DMS153 treated with DMSO at 0.1 percent for 48 hours (cell line): ENCODE results near the gene FAM8A1.
"Not testable (repeated sequence)": the region's sequence is repeated elsewhere in the genome, so short reads cannot be mapped to it uniquely, and the experiment has no call there.

Source experiments
- DNase-seq: peaks from one replicate; lab custom pipeline; 2025; ENCODE audit not compliant: unreplicated experiment; lab: John Stamatoyannopoulos, UW

Gene FAM8A1, protein sequence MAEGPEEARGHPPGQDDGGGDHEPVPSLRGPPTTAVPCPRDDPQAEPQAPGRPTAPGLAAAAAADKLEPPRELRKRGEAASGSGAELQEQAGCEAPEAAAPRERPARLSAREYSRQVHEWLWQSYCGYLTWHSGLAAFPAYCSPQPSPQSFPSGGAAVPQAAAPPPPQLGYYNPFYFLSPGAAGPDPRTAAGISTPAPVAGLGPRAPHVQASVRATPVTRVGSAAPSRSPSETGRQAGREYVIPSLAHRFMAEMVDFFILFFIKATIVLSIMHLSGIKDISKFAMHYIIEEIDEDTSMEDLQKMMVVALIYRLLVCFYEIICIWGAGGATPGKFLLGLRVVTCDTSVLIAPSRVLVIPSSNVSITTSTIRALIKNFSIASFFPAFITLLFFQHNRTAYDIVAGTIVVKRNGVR

DNA sequence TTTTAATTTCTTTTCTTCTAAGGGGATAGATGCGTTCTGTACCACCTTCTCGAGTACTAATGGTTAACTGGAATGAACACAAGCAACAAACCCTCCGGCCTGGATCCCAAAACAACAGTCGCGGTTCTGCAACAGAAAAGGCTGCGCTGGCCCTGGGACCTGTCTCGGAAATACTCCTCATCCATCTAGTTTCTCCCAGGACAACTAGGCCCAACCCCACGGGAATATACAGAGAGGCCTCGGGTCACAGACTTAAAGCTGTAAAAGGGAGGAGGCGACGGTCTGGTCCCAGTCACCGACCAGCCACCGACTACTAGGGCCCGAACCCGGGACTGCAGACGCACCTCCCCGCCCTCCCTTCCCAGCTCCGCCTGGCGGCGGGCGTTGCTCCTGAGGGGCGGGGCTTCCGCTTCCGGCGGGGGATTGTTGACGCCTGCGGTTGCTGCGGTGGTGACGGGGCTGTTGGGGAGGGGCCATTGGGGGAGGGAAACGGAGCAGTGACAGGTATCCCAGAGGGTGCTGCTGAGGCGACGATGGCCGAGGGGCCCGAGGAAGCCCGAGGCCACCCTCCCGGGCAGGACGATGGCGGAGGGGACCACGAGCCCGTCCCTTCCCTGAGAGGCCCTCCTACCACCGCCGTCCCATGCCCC, at the start of gene FAM8A1:
Gene FAM8A1, plus strand, starts transcription at position 426 of the 650 bp plus-strand sequence. Its CDS starts 108 bp downstream, at position 534.
- peak; percentile 69 for DNase-seq

DNA sequence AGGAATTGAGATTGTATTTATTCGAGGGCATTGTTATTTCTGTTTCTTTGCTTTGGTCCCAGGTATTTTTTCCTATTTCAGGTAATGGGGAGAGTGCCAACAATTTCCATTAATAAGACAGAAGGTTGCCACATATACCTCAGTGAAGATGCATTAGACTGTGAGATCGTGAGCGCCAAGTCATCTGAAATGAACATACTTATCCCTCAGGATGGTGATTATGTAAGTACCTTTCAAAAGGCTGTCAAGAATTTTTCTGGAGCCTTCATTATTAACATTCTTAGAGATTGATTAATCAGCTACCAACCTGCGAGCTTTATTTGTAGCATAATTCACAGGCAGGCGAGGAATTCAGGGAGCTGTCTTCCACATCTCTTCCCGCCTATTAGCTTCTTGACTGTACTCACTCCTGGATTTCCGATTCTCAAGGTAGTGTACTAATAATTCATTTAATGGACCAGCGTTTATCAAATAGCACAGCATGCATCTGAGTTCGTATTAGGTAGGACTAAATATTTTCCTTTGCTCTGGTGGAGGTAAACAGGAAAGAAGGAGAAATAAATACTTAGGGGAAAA, 48.6 kb upstream of the FAM8A1 start:
- no peak for DNase-seq

DNA sequence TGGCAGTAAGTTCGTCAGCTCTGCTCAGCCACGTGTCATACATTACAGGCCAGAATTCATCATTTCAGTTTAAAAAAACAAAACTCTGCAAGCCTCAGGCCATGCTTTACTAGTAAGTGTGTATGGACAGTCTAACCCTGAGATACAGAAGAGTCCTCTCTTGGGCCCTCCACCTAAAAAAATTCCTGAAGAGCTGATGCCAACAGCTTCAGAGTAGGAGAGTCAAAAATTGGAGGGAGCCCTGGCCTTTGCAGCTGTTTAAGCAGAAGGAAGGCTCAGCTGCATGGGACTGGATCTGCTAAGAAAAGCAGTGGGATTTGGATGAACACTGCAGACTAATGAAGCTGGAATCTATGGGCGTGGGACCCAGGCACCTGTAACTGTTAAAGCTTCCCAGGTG, 47.2 kb upstream of the FAM8A1 start:
- DNase-seq, result no peak

DNA sequence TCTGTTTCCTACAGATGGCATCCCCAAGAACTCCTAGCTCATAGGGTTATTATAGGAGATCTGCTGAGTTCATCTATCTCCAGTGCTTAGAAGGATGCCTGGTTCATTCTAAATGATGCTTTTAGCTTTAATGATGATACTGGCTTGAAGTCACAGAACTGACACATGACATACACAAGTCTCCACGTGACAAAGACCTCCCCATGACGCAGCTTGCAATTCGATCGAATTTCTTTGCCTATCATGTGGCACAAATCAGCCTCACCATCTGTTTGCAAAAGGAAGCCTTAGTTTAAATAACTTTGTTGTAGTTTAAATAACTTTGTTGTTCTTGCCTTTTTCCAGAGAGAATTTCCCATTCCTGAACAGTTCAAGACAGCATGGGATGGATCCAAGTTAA, 44.1 kb upstream of the FAM8A1 start:
- no peak for DNase-seq

DNA sequence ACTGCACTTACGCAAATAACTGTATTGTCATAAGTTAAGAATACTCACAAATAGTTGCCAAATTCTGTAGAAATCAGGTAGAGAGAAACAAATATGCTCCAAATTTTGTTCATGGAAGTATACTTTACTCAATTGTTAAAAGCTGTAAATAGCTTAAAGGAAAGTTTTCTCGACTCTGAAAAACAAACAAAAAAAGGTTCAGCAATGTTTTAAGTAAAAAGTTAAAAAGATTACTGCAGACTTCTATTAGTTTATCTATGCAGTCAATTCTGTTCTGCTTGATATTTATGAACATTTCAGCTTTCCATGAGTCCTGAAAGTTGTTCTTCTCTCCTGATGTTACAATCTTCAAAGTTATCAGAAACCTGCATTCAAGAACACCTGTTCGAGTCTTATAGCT, 37.5 kb upstream of the FAM8A1 start:
- no peak for DNase-seq

DNA sequence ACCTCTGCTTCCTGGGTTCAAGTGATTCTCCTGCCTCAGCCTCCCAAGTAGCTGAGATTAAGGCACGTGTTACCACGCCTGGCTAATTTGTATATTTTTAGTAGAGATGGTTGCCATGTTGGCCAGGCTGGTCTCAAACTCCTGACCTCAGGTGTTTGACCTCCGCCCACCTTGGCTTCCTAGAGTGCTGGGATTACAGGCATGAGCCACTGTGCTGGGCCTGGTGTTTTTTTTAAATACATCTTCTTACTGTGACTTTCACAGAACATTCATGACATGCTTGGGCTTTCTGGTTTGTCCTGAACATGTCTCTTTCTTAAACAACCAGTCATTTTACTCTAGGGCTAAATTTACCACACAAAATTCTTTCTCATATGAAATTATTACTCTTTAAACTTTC, 34.7 kb upstream of the FAM8A1 start:
- DNase-seq, result no peak

DNA sequence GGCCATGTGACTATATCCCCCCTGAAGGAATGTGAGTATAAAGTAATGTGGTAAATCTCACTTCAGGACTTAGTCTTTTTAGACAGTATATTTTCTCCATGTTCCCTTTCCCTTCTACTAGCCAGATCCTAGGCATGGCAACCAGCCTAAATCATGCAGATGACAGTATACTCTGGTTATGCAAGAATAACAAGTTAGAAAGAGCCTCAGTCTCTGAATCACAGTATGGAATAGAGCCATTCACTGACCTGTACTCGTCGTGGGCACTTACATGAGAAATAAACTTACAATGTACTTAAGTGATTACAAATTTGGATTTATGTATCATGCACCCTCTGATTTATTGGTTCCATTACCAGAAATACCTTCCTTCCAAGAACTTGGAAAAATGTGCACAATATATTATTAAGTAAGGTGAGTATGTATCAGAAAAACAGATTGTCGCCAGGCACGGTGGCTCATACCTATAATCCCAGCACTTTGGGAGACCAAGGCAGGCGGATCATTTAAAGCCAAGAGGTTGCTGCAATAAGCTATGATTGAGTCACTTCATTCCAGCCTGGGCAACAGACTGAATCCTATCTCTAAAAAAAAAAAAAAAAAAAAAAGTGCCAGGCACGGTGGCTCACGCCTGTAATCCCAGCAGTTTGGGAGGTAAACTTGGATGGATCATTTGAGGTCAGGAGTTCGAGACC, 25.1 kb upstream of the FAM8A1 start:
- DNase-seq, result no peak

DNA sequence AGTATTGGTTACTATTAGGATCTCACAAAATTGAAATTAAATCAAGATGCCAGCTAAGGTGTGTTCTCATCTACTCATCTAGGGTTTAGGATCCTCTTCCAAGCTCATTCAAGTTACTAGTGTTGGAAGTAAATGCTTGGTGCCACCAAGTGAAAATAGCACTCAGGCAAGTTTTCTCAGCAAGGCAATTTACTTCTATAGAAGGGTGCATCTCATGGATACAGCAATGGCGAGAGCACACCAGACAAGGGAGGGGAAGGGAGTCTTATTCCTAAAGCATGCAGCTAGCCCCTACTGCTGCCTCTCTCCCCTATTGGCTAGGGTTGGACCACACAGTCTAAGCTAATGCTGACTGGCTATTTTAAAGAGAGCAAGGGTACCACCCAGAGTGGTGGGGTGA, 23.0 kb upstream of the FAM8A1 start:
- no peak for DNase-seq

DNA sequence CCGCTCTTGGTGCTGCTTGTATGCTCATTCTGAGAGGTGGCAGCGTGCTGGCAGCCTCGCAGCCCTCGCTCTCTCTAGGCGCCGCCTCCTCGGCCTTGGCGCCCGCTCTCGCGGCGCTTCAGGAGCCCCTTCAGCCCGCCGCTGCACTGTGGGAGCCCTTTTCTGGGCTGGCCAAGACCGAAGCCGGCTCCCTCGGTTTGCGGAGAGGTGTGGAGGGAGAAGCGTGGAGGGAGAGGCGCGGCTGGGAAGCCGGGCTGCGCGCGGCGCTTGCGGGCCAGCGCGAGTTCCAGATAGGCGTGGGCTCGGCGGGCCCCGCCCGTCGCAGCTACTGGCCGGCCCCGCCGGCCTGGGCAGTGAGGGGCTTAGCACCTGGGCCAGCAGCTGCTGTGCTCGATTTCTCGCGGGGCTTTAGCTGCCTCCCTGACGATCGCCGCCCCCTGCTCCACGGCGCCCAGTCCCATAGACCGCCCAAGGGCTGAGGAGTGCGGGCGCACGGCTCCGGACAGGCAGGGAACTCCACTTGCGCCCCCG, 19.5 kb upstream of the FAM8A1 start:
- DNase-seq, result no peak

DNA sequence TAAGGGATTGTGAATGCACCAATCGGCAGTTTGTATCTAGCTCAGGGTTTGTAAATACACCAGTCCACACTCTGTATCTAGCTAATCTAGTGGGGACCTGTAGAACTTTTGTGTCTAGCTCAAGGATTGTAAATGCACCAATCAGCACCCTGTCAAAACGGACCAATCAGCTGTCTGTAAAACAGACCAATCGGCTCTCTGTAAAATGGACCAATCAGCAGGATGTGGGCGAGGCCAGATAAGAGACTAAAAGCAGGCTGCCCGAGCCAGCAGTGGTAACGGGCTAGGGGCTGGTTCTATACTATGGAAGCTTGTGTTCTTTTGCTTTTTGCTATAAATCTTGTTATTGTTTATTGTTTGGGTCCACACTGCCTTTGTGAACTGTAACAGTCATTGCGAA, 18.8 kb upstream of the FAM8A1 start:
- DNase-seq, result not testable (repeated sequence)

DNA sequence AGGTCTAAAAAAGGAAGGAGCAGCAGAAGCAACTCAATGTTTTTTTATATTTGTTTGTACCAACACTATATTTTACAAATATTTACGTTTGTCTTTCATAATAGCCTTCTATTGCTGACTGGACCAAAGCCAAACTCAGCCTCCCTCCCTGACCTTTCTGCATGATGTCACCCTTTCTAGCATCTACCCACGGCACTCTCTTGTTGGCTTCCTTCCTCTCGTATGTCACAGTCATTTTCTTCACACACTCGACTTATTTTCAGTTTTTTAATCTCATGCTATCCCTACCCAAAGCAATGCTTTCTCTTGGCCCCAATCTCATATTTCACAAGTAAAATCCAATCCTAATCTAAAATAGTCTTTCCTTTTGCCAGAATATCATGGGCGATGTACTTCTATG, 16.3 kb upstream of the FAM8A1 start:
- no peak for DNase-seq

DNA sequence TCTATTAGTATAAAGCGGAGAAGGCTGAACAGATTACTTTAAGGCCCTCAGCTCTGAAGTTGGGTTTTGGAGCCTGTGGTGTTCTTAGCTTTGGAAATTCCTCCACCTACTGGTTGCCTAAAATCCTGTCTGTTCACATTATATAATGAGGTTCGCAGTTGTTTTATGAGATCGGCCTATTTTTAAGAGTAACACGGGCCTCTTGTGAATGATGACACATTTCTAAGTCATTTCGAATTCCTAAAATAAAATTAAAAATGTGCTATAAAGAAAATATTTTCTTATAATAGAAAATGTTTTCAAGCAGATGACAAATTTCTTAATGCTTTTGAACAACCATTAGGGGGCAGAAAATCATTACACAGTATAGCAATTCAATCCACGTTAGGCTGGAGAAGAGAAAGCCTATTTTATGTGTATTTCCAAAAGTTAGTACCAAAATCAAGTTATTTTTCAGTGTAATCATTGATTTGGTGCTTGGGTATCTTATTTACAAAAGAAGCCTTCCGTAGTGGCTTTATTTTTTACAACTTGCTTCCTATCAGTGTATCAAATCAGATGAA, 15.8 kb upstream of the FAM8A1 start:
- DNase-seq, result peak; percentile 76

DNA sequence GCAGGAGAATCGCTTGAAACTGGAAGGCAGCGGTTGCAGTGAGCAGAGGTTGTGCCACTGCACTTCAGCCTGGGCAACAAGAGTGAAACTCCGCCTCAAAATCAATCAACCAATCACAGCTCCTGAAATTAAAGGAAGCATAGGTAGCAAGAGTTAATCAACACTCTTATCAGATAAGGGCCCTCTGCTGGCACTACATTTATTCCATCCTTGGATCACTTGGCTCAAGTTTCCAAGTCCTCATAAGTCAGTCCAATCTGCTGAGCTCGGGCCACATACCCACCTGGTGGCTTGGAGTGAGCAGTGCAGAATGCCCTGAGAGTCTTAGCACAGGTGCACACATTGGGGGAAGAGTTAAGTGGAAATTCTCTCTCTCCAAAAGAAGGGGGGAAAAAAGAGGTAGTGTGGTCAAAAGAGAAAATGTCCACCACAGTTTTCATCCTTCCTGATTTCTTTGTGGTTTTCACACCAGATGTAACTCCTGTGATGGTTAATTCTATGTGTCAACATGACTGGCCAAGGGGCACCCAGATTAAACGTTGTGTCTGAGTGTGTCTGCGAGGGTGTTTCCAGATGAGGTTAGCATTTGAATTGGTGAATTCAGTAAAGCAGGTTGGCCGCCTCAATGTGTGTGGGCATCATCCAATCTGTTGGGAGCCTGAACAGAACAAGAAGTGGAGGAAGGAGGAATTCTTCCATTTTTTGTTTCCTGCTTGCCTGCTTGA, 14.2 kb upstream of the FAM8A1 start:
- no peak for DNase-seq

DNA sequence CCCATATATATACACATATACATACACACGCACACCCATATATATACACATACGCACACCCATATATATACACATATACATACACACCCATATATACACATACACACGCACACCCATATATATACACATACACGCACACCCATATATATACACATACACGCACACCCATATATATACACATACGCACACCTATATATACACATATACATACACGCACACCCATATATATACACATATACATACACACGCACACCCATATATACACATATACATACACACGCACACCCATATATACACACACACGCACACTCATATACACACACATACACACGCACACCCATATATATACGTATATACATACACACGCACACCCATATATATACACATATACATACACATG, 13.5 kb upstream of the FAM8A1 start:
- not testable (repeated sequence) for DNase-seq

DNA sequence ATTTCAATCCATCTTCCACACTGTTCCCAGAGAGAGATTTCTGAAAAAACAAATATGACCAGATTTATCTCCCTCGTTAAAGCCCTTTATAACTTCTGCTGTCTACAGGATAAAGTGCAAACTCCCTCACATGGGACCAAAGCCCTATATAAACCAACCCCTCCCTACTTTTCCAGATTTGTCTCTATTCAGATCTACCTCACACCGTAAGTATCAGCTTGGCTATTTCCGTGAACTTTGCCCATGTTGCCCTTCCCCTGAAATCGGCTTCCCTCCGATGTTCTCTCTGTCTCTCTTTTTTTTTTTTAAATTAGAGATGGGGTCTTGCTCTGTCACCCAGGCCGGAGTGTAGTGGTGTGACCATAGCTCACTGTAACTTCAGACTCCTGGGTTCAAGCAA, 12.1 kb upstream of the FAM8A1 start:
- no peak for DNase-seq

DNA sequence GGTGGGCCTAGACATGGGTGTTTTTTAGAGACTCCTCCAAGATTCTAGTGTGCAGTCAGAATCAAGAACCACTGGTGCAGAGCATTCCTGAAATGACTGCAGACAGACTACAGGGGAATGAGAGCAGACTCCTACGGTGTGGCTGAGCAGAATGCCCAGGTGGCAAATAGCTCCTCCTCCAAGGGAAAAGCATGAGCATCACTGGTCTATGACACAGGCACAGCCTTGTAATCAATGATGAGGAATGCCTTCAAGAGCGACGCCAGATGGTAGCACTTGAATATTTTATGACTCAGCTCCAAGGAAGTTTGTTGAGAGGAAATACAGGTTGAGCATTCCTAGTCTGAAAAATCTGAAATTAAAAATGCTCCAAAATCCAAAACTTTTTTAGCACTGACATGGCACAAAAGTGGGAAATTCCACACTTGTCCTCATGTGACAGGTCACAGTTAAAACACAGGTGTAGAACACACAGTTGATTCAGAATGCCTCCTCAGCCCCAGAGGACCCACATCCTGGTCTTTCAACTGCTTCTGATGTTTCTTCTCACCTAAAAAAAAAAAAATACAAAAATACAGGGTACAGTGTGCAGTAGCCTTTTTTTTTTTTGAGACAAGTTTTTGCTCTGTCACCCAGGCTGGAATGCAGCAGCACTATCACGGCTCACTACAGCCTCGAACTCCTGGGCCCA, 10.6 kb upstream of the FAM8A1 start:
- DNase-seq, result no peak

DNA sequence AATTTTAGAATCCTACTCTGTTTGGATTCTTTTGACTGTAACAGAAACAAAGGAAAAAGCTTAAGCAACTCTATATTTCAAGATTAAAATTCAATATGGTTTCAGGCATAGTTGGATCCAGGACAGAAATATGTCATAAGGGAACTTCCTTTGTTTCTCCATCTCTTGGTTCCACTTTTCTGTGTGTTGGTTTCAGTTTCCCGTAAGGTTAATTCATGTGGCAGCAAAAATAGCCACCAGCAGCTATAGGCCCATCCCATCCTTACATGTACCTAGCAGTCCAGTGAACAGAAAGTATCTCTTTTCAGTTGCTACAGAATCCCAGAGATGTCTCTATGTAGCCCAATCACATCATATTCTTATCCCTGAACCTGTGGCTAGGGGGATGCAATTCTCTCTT, 8.8 kb upstream of the FAM8A1 start:
- no peak for DNase-seq

DNA sequence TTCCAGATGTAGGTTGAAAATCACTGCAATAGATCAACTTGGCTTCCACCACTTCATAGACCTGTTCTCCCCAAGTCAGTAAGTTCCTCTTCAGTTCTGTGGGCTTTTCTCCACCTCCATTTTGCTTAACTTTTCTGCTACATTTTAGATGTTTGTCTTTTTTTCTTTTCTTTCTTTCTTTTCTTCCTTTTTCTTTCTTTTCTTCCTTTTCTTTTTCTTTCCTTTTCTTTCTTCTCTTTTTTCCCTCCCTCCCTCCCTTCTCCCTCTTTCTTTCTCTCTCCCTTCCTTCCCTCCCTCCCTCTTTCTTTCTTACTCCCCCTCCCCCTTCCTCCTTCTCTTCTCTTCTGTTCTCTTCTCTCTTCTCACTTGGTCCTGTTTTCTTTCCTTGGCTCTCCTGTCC, 6.9 kb upstream of the FAM8A1 start:
- no peak for DNase-seq

DNA sequence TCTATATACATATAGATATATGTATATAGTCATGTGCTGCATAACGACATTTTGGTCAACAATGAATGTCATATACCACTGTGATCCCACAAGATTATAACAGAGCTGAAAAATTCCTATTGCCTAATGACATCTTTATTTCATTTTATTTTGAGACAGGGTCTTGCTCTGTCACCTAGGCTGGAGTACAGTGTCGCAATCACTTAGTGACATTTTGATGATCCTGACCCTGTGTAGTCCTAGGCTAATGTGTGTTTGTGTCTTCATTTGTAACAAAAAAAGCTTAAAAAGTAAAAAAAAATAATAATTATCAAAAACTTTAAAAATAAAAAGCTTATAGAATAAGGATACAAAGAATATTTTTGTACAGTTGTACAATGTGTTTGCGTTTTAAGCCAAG, 4.0 kb upstream of the FAM8A1 start:
- no peak for DNase-seq
